GM19452 (cell line): Measurements from ENCODE around the gene SEC61A1.
A peak's percentile ranks its signal among the peaks of the same experiment; 100 is the strongest.

Experiments
- ATAC-seq: cut with Tn5 transposase; IDR thresholded peaks from one replicate; pipeline ENCODE4 v1.9.1; 2021; ENCODE audit not compliant: unreplicated experiment

Gene SEC61A1

GRCh38 chr3:128051837-128052594 lies at the start of gene SEC61A1:
TSS of gene SEC61A1 (plus strand) at chr3:128052437. CDS start at chr3:128052553, 116 bp downstream.
- ATAC-seq, result peak; percentile 94

DNA sequence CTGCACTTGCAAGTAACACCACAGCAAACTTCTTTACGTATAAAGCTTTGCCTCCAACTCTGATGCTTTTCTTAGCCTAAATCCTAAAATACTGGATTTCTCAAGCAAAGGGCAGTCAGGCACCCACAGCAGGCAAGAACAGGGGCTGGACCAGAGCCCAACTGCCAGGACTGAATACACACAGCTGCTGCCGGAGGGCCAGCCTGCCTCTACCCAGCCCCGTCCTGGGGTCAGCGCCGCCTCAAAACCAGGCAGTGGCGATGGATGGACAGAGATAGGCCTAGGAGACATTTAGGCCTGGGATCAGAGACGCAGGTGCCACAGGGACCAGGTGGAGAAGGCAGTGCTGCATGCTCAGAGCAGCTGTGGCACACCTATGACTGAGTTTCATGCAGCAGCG lies 47.6 kb upstream of the SEC61A1 start:
- no peak for ATAC-seq

DNA sequence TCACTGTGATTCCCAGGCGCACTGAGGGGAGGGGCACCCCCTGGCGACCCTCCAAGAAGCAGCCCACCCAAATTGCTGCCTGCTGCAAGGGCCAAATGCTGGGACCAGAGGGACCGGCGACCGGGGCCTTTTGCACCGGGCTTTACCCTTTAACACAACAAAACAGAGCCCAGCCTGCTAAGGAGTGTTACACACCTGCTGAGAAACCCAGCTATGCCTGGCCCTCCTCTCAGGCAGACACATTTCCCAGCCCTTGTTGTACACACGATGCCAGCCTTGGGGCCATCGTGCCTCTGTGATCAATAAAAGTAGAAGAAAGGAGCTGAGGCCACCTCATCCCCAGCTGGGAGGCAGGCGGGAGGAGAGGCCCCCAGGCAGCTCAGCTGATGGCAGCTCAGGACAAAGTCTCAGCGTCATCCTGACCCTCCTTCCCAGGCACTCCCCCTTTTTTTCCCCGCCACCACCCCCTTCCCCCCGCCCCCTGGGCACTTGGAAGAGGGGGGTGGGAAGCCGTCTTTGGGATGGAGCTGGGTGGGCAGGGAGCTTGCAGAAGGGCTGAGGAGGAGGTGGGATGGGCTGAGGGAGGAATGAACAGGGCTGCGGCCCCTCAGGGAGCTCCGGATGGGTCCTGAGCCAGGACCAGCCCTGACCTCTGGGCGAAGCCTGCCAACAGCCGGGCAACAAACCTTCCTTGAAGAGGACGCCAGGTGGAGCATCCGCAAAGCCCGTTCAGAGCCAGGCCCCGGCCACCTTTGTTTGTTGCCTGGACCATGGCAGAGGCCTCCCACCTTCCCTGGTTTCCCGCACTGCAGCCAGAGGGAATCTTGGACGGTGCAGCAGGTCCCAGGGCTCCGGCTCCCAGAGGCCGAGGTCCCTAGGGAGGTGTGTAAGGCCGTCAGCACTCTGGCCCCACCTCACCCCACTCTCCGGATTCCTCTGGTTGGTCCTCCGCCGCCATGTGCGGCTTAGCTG lies 45.9 kb upstream of the SEC61A1 start:
- ATAC-seq, result no peak

GRCh38 chr3:128007033-128007424 lies 45.2 kb upstream of the SEC61A1 start:
- ATAC-seq, result no peak

DNA sequence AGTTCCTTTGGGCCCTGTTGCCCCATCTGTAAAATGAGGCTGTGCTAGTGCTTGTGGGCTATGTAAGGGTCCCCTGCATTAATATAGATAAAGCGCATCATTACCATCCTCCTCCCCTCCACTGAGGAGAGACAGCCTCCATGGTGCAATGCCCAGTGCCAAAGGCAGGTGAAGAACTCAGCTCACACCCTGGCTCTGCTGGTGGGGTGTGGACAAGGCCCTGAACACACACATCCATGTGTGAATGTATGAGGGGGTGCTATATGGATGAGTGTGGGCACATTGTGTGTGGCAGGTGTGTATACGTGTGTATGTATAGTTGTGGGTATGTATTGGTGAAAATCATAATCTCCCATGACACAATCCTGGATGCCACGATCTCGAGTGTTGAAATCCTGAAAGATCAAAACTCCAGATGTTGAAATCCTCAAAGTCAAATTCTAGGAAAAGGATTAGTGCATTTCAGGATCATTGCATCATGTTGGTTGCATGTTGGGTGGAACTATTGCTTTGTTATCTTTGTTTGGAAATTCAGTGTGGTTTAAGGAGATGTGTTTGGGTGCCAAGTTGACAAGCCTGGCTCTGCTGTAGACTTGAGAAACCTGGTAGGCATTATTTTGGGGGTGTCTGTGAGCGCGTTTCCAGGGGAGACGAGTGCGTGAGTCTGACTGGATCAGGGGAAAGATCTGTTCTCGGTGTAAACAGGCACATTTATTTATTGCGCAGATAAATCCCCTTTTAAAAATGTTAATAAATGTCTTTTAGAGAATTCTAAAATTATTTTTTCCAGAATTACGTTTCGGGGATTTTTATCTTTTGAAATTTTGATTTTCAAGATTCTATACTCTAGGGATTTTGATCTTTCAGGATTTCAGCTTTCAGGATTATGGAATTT lies 42.0 kb upstream of the SEC61A1 start:
- no peak for ATAC-seq

DNA sequence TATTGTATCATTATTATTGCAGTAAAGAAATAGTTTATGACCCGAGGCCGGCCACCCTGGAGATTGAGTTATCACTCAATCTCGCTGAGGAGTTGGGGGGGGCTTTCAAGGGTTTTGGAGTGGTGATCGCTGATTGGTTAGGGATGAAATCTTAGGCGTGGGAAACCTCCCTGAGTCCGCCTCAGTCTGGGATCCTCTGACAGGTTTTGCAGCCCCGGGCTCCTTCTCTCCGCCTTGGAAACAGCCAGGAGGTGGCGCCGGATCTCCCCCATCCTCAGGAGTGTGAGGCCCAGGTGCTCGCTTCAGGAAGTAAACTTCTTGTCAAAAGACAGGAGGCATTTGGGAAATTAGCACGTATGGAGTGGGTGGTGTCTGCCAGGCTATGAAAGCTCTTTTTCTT lies 41.1 kb upstream of the SEC61A1 start:
- no peak for ATAC-seq

DNA sequence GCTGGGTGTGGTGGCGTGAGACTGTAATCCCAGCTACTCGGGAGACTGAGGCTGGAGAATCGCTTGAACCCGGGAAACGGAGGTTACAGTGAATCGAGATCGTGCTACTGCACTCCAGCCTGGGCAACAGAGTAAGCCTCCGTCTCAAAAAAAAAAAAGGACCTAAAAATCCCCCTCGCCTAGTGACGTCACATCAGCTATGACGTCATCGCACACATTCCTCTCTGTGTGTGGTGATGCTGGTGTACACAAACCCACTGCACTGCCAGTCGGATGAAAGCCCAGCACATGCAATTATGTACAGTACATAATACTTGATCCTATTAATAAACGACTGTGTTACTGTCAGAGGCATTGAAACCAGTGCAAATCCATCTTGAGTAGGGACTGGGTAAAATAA lies 40.2 kb upstream of the SEC61A1 start:
- no peak for ATAC-seq

DNA sequence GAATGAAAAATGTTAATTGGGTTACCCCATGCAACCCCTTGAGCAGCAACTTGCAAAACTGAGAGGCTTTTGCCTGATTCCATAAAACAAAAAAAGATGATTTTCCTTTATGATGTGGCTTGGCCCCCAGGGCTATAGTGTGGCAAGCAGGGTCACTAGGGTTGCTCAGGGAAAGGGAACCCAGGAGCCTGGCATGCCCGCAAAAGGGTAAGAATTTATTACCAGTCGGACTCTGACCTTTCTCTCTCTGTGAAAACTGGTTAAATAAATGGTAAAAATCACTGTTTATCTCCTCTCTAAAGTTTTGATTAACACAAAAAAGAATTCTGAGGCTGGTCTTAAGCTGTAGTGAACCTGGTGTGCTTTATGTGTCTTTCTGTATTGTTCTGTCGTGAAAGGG lies 37.7 kb upstream of the SEC61A1 start:
- ATAC-seq, result no peak

- no peak for ATAC-seq
Measured at GRCh38 chr3:128016502-128016901, 35.7 kb upstream of the SEC61A1 start.

- no peak for ATAC-seq
Measured at GRCh38 chr3:128021768-128022372, 30.4 kb upstream of the SEC61A1 start.

DNA sequence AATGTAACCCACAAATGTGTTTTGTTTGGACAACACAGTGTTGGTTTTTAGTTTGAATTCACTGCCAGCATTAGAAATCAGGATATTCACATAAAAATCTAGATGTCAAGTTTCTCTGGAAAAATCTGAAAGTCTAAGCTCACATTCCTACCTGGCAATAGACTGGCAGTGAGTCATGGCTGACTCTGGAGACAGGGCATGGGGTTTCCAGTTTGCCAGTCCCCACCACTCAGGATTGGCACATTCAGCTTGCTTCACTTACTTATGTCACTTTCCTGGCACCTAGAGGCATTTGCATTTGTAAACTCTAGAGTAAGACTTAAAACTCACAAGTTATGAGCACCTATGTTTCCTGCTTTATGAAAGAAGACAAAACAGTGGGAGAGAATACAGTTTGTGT lies 19.1 kb upstream of the SEC61A1 start:
- no peak for ATAC-seq

DNA sequence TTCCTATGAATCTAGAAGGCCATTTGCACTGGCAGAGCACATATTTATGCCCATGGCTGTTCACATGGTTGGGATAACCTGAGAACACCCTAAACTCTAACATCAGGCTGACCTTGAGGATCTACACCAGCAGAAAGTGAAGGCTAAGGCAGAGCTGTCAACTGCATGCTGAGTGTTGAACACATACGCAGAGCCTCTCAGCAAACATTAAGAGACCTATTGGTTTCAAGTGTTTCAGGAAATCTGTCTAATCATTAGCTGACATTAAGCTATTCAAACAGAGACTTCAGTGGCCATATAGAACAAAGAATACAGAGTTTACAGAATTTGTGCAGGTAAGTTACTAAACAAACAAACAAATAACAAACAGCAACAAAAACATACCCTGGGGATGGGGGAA lies 16.1 kb upstream of the SEC61A1 start:
- ATAC-seq, result no peak

GRCh38 chr3:128040041-128040440 lies 12.2 kb upstream of the SEC61A1 start:
- ATAC-seq, result no peak

DNA sequence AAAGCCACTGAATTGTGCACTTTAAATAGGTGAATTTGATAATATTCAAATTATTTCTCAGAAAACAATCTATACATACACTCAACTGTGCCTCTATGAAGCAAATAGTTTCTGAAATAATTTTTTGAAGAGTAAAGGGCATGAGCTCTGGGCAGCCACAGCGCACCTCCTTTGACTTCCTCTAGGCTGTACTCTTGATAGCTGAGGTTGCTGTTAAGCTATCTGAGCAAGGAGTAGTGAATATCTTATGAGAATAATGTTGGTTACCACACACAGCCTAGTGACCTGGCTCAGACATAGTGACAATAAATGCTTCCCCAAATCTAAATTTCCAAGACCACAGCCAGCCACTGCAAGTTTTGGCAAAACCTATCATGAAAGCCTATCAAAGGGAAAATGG lies 11.6 kb upstream of the SEC61A1 start:
- ATAC-seq, result no peak

- ATAC-seq, result no peak
Measured at GRCh38 chr3:128041344-128041743, 10.9 kb upstream of the SEC61A1 start.

- ATAC-seq, result no peak
Measured at GRCh38 chr3:128050597-128050996, 1.6 kb upstream of the SEC61A1 start.

GRCh38 chr3:128051459-128051836 lies 789 bp upstream of the SEC61A1 start:
- ATAC-seq, result no peak

- no peak for ATAC-seq
Measured at GRCh38 chr3:128052595-128053351, 536 bp downstream of the SEC61A1 start.

- no peak for ATAC-seq
Measured at GRCh38 chr3:128053614-128054013, 1.4 kb downstream of the SEC61A1 start.

GRCh38 chr3:128054367-128054766 lies 2.1 kb downstream of the SEC61A1 start:
- no peak for ATAC-seq
